Measurements from ENCODE around the gene LYL1.

LYL1 gene

DNA sequence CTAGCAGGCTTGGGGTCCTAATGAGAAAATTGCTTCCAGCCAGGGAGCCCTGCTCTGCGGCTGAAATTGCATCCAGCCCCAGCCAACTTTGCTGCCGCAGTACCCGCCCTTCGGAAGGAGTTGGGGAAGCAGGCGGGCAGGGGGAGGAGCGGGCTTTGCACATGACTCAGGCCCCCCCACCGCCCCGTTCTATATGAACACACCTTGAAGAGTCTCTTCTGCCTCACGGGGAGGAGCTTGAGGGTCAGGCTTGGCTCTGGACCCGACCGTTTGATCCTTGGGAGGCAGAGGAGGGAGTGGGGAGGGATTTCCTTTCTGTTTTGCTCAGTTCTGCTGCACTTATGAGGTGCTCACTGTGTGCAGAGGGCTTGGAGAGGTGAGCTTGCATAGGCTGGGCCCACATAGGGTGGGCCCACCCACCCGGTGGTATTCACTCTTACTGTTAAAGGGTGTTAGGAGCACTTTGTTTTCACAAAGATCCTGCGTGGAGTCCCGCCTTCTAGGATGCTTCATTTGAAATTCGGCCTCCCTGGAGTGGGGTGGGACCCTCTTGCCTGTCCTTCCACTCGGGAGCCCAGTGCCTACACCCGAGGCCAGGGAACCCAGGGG is 46.5 kb downstream of the LYL1 start:
- DNase-seq (ENCODE audit: low spot score), result no peak

DNA sequence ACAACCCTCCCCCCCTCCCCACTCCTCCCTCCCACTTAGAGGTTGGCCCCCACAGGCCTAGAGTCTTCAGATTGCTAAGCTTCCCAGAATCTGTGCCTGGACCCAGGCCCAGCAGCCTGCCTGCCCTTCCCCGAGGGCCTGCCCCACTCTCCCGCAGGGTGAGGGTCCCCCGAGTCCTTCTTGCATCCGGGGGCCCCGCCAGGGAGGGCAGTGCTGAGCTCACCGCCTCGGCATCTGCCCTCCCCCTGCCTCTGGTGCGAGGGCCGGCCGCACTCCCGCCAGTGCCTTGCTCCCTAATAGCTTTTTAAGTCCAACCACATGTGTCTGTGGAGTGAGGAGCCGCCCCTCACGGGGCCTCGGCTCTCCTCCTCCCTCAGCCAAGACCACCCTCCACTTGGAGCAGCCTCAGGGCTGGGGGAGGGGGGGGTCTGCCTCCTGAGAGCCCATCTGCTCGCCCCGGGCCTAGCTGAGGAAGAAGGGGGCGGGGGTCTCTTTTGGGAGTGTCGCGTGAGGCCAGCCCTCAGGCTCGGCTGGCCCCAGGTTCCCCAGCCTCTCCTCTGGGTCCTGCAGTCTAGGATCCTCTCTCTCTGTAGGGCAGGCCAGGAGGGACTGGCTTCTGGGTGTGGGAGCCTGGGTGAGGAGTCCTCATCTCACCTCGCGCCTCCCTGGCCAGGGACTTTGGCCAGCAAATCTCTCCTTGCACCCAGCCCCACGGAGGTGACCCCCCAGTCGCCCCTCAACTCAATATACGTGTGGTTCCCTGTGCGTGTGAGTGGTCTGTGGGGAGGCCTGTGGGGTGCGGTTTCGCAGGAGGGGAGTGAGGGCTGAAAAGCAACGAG is 47.2 kb downstream of the LYL1 start:
- DNase-seq (ENCODE audit: low spot score), result no peak

DNA sequence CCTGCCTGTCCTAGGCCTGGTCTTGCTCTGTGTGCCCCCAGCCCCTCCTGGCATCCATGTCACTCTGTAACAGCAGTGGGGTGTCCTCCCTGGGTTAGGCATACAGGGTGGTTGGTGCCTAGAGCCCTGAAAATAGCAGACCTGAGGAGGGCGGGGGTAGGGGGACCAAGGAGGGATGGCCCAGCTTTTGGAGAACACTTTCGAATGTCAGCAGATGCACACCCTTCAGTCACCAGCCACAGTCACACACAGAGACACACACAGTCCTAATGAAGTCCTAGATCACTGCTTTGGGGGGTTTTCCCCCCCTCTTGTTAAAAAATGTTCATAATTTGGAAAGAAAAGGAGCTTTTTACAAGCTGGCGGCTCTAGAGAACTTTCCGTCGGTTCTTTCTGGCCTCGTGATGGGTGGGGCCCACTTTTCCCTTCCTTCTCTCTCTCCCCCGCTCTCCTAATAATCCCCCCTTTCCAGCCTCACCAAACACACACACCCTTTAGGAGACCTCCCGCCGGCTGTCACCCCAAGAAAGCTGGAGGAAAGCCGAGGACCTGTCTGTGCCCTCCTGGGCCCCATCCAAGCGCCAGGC is 47.9 kb downstream of the LYL1 start:
- no peak for DNase-seq (ENCODE audit: low spot score)

DNA sequence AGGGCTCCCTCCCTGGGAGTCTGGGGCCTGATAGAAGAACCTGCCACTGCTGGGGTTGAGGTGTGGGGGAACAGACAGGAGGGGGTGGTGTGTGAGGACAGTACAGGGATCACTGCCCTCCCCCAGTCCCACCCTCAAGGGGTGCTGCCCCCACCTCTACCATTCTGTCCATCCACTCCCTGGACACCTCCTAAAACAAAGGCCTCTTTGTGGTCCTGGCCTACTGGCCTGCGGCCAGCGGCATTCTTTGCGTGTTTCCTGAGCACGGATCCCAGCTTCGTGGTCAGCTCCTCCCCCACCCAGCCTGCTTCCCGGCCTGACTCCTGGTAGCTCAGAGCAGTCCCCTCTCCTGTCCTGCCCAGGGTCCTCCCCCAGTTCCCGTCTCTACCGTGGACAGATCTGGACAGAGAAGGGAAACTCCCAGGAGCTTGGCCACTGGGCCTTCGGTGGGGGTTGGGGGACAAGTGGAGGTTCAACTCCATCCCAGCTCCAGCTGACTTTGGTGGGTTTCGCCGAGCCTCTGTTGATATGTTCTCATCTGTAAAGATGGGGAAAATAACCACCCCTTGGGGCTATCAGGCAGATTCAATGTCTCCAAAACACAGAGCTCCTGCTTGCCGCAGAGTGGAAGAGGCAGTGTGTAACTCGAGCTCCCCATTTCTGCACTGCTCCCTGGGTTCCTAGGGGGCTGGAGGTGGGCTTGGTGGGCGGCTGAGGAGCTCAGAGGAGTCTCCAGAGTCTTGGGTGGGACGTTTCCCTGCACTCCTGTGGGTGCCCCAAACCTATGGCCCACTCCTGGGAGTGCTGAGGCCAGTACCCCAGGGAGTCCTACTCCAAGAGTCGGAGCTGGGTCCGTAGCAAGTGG is 48.7 kb downstream of the LYL1 start:
- DNase-seq (ENCODE audit: low spot score), result no peak

DNA sequence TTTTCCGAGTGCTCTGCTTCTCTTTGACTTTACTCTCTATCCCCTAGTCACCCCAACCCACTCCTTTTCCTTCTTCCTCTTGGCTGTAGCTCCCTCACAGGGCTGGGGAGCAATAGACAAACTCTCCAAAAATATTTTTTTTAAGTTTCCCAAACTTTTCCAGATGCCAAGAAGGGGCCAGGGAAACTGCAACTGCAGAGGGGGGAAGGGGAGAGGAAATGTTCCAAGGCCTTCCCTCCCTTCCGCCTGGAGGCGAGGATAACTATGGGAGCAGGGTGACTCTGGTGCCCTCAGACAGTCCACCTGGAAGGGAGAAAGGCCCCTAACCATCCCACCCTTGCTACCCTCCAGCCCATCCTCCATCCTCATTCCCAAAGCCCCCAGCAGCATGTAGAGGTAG is 49.4 kb downstream of the LYL1 start:
- DNase-seq (ENCODE audit: low spot score), result no peak

DNA sequence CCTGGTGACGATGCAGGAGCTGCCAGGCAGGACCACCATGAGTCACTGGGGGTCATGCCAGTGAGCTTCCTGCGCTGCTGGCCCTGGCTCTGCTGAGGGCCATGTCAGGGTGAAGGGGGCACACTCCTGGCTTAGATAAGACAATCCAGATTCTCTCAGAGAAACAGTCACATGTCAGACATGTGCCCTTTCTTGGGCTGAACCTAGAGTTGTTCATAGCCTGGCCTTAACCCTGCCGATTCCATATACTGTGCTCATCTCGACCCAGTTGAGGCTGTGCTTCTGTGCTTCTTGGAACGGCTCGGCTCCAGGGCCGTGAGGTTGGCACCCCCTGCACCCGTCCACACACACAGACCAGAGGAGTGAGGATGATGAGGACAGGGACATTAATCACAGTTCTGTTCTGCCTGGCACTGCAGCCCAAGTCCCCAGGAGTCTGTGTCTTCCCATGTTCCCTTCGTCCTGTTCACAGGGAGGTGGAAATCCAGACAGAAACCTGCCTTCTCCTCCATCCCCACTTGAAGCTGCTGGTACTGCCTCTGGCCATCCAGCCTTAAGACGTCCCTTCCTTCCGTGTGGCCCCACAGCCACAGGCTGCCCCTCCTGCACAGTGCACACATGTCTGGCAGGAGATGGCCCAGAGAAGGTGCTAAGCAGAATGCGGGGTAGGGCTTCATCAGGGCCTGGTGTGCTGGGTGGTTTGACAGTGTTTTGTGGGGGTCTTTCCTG is 50.0 kb downstream of the LYL1 start:
- no peak for DNase-seq (ENCODE audit: low spot score)

DNA sequence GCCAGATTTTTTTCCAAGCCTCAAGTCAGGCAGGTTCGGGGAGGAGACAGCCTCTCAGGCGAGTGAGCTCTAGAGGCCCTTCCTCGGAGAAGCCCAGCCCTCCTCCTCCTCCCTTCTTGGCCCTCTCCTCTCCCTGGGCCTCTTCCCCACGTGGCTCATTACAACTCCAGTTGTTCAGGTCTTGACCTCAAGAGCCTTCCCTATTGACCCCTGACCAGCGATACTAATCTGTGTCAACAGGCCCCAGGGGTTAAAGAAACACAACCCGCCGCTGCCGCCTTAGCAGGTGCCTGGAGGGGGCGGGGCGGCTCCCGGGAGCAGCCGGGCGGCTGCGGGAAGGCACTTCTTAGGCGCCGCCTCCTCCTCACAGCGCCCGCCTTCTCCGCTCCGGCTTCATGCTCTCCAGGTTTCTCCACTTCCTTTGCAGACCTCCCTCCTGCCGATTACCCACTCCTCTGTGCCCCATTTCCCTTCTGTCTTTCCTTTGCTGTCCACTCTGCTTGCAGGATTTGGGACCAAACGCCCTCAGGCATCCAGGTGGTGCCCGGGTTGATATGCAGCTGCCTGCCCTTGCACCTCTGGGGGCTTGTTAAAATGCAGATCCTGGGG is 51.0 kb downstream of the LYL1 start:
- no peak for DNase-seq (ENCODE audit: low spot score)

DNA sequence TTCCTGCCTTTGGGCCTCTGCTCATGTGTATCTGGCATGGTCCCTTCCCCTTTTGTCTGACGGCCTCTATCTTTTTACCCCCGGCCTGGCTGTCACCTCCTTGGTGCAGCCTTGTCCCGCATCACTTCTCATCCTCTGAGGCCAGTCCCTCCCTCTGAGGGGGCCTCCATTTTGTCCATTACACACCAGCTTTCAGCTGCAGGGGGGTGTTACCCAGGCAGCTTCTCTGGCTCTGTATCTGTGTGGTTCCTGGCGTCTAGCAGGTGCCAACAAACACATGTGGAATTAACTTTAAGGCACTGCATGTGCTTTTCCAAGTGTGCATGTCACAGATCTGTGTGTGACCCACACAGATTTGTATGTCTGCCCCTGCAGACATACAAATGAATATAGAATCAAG is 52.4 kb downstream of the LYL1 start:
- no peak for DNase-seq (ENCODE audit: low spot score)
